ENCODE data around the gene OPCML. TPM values are rescaled to one million over a fixed set of nuclear protein-coding genes. Genes with fewer than 3 reads are reported as not detected.

Gene OPCML
- total and polyA plus RNA-seq, 2 of the 13 experiments (the other 11 are each of a cell fraction or from before 2014, with no cell fraction given) = not detected

DNA sequence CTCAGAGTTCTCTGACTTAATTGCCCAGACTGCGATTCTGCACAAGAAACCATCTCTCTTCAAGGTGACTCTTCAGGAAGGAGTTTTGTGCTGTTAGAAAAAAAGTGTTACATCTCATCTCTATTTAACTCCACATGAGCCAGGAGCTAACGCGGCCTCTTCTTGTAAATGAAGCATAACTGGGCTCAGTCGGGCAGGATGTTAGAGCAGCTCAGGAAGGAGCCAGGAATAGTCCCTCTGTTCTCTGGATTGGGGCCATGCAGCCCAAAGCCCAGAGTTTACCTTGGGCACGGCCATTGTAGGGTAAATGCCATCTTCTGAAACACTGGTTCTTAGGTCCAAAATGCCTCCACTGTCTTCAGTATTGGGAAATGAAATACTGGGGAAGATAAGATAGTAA, 760.6 kb downstream of the OPCML start (continued):
- no peak for TF ChIP-seq PAX8 (CRISPR knock-in tag; IDR thresholded peaks at IDR 0.05; ENCODE audit: borderline replicate concordance)

DNA sequence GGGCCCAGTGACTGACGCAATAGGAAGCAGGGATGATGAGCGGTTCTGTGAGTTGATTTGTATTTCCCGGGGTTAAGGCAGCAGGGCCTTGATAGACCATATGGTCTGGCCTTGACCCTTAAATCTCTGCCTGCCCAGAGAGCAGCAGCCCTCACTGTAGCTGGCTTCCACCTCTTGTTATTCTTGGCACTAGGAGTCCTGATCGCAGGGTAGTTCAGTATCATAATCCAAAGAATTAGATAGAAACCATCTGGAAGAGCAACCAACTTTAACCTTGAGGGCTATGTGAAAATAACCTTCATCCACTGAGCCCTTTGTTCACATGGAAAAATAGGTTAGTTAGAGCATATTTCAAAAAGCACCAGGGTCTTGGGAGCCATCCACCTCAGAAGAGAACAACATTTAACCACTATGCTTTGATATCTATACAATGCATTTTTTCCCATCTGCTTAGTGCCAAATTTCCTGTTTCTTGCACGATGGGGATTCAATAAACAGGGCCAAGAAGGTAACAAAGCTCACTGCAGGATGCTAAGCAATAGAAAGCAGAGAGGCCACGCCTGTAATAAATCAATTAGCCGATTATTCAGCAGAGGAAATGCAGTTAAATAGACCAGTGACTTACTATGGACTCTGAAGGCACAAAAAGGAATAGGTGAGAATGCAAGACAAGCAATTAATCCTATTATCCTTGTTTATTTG, 761.3 kb downstream of the OPCML start:
- intact Hi-C loops (cut with micrococcal nuclease; ENCODE audit: unreplicated experiment) = no loop called here
- in situ Hi-C loops (cut with HindIII; ENCODE audit: extremely low pct_ligation_motif_present, low pct_unique_long_range_greater_than_20kb) = no loop called here
- WGBS (ENCODE audit: low lambda C conversion rate) = 0% methylated on average over 7 of the region's 7 CpGs
- H4K20me1 ChIP-seq (ENCODE audit: insufficient read depth, low read length) = no peaks in the 10 kb centered on the region
- FAIRE-seq = no peak
- no peak for DNase-seq (ENCODE audit: low spot score)
- H3K79me2 ChIP-seq (ENCODE audit: insufficient read depth, low read length) = no peaks in the 10 kb centered on the region
- H3K9me3 ChIP-seq (ENCODE audit: low read length) = peaks cover 20% of the 10 kb centered on the region
- H3K27ac ChIP-seq (ENCODE audit: extremely low read length, insufficient read depth, low read length) = no peak overlapping the region
- ChIA-PET CTCF (ENCODE audit: low intra/inter-chr PET ratio, low total read pairs) (no interaction called here), POLR2A (no interaction called here)
- no peaks in the 10 kb centered on the region for H3K36me3 ChIP-seq (replicated peaks in 1 of 2; ENCODE audit: control insufficient read depth in 1 of 2, insufficient read depth in 2 of 2, low read length in 2 of 2)
- no peak overlapping the region for H3K4me3 ChIP-seq (replicated peaks in 1 of 3; ENCODE audit: insufficient read depth in 1 of 3, low read depth in 2 of 3, low read length in 3 of 3)
- H2AFZ ChIP-seq (ENCODE audit: low read length) = no peak overlapping the region
- BruUV-seq (replicated peaks) = no TSS peak
- no peak overlapping the region for H3K9ac ChIP-seq (ENCODE audit: insufficient read depth, low read depth, low read length)
- ATAC-seq = no peak
- H3K4me1 ChIP-seq (ENCODE audit: insufficient read depth, low read length) = no peaks in the 10 kb centered on the region
- no peak overlapping the region for H3K4me2 ChIP-seq (ENCODE audit: low read depth, low read length)
- TF ChIP-seq, protein P1, sequence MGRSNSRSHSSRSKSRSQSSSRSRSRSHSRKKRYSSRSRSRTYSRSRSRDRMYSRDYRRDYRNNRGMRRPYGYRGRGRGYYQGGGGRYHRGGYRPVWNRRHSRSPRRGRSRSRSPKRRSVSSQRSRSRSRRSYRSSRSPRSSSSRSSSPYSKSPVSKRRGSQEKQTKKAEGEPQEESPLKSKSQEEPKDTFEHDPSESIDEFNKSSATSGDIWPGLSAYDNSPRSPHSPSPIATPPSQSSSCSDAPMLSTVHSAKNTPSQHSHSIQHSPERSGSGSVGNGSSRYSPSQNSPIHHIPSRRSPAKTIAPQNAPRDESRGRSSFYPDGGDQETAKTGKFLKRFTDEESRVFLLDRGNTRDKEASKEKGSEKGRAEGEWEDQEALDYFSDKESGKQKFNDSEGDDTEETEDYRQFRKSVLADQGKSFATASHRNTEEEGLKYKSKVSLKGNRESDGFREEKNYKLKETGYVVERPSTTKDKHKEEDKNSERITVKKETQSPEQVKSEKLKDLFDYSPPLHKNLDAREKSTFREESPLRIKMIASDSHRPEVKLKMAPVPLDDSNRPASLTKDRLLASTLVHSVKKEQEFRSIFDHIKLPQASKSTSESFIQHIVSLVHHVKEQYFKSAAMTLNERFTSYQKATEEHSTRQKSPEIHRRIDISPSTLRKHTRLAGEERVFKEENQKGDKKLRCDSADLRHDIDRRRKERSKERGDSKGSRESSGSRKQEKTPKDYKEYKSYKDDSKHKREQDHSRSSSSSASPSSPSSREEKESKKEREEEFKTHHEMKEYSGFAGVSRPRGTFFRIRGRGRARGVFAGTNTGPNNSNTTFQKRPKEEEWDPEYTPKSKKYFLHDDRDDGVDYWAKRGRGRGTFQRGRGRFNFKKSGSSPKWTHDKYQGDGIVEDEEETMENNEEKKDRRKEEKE (IDR thresholded peaks at IDR 0.05) = no peak
- TF ChIP-seq TSC22D2 (CRISPR knock-in tag; IDR thresholded peaks at IDR 0.05; ENCODE audit: borderline replicate concordance) (no peak), LCORL (IDR thresholded peaks at IDR 0.05) (no peak), LCORL (CRISPR knock-in tag; IDR thresholded peaks at IDR 0.05) (no peak)
- H3K27me3 ChIP-seq (ENCODE audit: control insufficient read depth in 1 of 2, insufficient read depth in 2 of 2, low read length in 2 of 2) = peaks cover 0 to 4% of the 10 kb centered on the region in 2 experiments; a peak in 1 of 5 replicates

Data from HepG2 (cell line).